Stimulated activated naive CD4-positive, alpha-beta T cell treated with Interleukin-2 at 50 U/mL for 16 hours (primary cell): ENCODE results near the gene ACY1.

Experiments used
- DNase-seq: peaks from one replicate; lab custom pipeline; 2025; lab: John Stamatoyannopoulos, UW

The ACY1 gene

GRCh38 chr3:52005571-52005986 is 22.2 kb downstream of the ACY1 start:
- no peak for DNase-seq

DNA sequence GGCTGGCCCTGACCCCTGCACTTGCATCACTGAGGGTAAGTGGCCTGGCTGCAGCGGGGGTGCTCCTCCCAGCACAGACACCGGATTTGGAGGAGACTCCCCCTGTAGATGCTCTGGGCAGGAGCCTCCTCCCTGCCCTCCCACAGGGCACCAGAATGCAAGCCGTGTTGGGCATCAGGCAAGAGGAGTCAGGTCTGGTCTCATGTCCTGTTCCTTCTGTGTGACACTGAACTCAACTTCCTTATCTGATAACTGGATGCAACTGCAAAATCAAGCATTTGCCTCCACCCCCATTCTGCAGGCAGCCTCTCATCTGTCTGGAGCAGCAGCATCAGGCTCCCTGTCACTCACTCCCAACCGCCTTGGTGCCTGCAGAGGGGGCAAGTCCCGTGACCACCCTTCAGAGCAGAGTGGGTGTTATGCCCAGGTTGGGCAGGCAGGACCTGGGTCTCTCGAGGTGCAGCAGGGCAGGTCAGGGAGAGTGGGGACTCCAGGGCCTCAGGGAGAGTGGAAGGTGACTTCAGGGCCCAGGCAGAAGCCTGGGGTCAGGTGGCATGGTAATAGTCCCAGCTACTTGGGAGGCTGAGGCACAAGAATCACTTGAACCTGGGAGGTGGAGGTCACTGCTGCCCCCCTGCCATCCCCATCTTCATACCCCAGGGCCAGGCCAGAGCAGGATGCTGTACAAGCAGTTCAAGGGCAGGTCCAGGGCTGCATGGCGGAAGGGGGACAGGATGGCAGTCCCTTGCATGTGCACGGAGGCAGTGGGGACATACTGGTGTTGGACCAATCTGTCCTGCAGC is 22.9 kb downstream of the ACY1 start:
- DNase-seq, result no peak

DNA sequence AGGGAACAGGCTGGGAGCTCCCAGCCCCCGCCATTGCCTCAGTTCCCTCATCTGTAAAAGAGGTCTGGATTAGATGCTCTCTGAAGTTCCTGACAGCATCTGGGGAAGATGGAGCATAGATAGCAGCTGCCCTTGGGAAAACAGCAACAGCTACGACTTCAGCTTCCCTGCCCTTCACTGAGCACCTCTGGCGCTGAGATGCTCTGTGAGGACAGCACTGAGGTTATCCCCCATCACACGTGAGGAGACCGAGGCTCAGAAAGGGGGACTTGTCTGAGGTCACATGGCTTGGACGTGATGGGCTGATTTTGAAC is 23.4 kb downstream of the ACY1 start:
- no peak for DNase-seq

- DNase-seq, result no peak
Observed at GRCh38 chr3:52007291-52007690, 24.0 kb downstream of the ACY1 start.

- DNase-seq, result no peak
Observed at GRCh38 chr3:52010431-52010830, 27.1 kb downstream of the ACY1 start.

GRCh38 chr3:52012699-52013098 is 29.4 kb downstream of the ACY1 start:
- DNase-seq, result no peak

DNA sequence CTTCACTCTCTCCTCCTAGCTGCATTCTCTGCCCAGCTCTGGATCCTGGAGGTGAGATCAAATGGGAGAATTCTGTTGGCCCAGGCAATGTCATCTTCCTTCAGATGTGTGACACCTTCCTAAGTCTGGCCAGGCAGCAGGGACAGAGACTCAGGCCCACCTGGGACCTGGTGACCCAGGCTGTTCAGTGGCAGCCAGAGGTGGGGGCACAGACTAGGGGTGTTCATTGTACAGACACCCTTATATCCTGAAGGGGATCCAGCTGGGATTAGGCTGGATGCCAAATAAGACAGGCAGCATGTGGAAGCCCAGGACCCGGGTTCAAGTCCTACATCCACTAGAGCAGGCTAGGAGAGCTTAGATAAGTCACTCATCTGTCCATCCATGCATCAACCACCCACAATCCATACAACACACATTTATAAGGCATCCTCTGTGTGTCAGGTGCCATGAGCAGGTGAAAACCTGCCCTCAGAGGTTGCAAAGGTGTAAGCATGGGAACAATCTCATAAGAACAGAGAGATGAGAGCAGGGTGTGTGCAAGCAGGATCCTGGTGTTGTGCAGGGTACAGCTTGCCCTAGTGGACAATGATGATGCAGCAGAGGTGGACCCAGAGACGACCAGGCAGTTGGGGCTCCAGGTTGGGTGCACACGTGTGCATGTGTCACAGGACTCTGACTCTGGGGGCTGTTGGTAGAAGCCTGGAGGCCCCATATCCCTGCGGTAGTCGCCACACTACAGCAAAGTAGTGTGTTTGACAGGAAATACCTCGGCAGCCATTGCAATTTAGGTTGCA is 30.7 kb downstream of the ACY1 start:
- DNase-seq, result no peak

GRCh38 chr3:52014613-52015012 is 31.3 kb downstream of the ACY1 start:
- DNase-seq, result no peak

GRCh38 chr3:52015438-52016228 is 32.3 kb downstream of the ACY1 start:
- no peak for DNase-seq

GRCh38 chr3:52017586-52017985 is 34.3 kb downstream of the ACY1 start:
- no peak for DNase-seq

DNA sequence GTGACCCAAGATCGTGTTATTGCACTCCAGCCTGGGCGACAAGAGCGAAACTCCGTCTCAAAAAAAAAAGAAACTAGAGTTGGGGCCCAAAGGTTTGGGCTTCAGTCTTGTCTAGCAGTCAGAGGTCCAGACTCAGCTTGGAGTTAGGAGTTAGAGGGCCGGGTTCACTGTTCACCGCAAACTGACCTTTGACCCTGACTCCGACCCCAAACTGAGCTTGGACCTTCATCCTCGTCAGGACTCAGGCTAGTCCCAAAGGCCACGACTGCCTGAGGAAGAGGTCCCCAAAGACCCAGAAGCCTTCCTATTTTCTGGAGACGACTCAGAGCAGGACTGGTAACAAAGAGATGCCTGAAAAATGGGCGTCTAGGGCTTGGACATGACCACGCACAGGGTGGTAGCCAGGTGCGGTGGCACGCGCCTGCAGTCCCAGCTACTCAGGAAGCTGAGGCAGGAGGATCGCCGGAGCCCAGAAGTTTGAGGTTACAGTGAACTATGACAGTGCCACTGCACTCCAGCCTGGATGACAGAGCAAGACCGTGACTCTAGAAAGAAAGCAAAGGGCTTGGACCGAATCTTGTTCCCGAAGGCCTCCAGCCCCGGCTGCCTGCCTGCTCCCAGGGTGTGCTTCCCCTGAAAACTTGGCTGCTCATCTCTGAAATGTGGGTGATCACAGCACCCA is 35.1 kb downstream of the ACY1 start:
- DNase-seq, result no peak

GRCh38 chr3:52019352-52020080 is 36.2 kb downstream of the ACY1 start:
- no peak for DNase-seq

GRCh38 chr3:52020796-52021195 is 37.5 kb downstream of the ACY1 start:
- DNase-seq, result no peak

- DNase-seq, result no peak
Observed at GRCh38 chr3:52021489-52022268, 38.3 kb downstream of the ACY1 start.

DNA sequence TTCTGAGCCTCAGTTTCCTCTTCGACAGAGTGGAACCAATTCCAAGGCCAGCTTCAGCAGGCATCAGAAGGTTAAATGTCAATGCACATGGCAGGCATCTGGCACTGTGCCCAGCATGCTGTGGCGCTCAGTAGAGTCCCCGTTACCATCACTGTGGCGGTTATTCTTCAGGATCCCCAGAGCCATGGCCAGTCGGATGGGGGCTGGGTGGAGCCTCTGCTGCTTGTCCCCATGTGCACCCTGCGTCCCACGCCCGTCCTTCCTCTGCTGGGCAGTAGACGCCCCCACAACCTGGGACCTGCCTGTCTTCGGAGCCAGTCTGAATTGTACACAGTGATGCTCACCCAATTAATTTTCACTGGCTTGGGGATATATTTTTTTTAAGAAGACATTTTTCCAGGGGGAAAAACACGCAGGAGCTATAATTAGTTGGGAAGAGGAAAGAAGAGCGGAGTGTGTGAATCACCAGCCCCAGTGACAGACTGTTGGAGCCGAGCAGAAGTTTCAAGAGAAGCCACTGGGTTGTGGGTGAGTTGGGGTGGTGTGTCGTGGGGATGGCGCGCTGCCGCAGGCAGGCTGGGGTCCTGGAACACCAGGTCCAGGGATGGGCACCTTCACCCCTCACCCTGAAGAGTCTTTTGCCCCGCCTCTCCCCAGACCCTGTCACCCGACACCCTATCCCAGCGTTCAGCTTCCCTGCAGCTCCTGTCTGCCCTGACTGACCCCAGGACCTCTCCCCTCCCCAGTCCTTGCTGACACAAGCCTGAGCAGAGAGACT is 39.2 kb downstream of the ACY1 start:
- DNase-seq, result no peak

DNA sequence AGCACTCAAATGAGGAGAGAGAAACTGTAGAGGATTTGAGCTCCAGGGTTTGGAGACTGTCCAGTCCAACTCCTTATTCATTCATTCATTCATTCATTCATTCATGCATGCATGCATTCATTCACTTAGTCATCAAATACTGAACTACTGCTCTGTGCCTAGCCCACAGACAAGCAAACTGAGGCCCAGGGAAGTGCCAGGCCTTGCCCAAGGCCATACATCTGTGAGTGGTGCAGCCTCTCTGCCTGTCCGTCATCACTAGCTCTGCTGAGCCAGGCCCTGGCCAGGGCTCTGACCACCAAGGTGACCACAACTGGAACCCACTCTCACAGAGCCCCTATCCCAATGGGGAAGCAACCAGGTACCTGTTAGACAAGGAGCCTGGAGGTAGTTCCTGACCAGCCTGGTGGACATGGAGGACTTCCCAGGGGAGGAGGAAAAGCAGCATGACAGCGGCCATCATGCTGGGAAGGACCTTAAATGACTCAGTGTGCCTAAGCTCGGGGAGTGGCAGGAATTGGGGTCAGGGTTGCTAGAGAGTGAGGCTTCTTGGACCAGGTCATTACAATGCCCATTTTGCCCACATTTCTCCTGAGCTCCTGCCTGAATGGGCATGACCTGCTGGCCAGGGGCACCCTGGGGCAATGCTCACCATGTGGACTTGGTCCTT is 39.9 kb downstream of the ACY1 start:
- DNase-seq, result no peak

- no peak for DNase-seq
Observed at GRCh38 chr3:52023860-52024764, 40.8 kb downstream of the ACY1 start.

- no peak for DNase-seq
Observed at GRCh38 chr3:52024765-52025452, 41.6 kb downstream of the ACY1 start.
